Kidney epithelial cell (primary cell): ENCODE measurements around the gene SMAD3. TPM values are rescaled to one million over a fixed set of nuclear protein-coding genes. Genes with fewer than 3 reads are reported as not detected.

Source experiments
- DNase-seq: peaks from one replicate; pipeline ENCODE4 v3.0.0-alpha.2; 2010; ENCODE audit warnings: low read depth
- H3K27me3 ChIP-seq: 2 replicates; pipeline ENCODE4 v1.6.0; 2011; ENCODE audit warnings: low read length; ENCODE audit not compliant: control insufficient read depth, insufficient read depth
- H3K36me3 ChIP-seq: 2 replicates; pipeline ENCODE4 v1.5.1; 2011; ENCODE audit warnings: low read length; ENCODE audit not compliant: control insufficient read depth, insufficient read depth
- H3K4me3 ChIP-seq: 2 replicates; pipeline ENCODE4 v1.5.1; 2011; ENCODE audit warnings: low read depth, mild to moderate bottlenecking, control low read depth, low read length
- total RNA-seq: library from RNA; depleted of rRNA; stranded (reverse); fragments of >200 nt; gene quantifications from 2 replicates; pipeline ENCODE4 v1.2.3, GENCODE V29; 2015
- TF ChIP-seq, protein P1 (sequence below): IDR thresholded peaks from 2 replicates; pipeline ENCODE4 v1.5.1; 2011; ENCODE audit warnings: mild to moderate bottlenecking, moderate library complexity, low read length, control low read depth, inconsistent platforms; ENCODE audit not compliant: insufficient read depth, poor library complexity, severe bottlenecking

SMAD3 gene
- total RNA-seq, 1 donor from 2014 or later, result 34.8 TPM

DNA sequence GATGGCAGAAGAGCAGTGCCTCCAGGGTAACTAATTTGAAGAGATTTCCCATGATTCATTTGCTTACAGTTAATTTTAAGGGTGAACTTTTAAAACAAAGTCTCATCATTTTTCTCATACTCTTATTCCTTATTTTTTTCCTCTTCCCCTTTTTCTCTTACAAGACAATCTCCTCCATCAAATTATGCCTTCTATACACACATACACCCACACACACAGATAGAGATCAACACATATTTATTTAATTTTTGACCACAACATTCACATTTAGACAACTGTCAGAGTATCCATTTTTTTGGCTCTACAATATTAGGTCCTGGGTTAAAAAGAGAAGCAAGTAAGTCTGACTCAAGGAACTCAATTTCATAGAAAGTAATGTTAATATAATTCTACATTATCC is 151.5 kb downstream of the SMAD3 start:
- TF ChIP-seq, protein P1, sequence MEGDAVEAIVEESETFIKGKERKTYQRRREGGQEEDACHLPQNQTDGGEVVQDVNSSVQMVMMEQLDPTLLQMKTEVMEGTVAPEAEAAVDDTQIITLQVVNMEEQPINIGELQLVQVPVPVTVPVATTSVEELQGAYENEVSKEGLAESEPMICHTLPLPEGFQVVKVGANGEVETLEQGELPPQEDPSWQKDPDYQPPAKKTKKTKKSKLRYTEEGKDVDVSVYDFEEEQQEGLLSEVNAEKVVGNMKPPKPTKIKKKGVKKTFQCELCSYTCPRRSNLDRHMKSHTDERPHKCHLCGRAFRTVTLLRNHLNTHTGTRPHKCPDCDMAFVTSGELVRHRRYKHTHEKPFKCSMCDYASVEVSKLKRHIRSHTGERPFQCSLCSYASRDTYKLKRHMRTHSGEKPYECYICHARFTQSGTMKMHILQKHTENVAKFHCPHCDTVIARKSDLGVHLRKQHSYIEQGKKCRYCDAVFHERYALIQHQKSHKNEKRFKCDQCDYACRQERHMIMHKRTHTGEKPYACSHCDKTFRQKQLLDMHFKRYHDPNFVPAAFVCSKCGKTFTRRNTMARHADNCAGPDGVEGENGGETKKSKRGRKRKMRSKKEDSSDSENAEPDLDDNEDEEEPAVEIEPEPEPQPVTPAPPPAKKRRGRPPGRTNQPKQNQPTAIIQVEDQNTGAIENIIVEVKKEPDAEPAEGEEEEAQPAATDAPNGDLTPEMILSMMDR, result no peak
- DNase-seq, result no peak
- Histone ChIP-seq H3K36me3 (no peaks in the 10 kb centered on the region), H3K4me3 (no peak overlapping the region), H3K27me3 (no peaks in the 10 kb centered on the region)

DNA sequence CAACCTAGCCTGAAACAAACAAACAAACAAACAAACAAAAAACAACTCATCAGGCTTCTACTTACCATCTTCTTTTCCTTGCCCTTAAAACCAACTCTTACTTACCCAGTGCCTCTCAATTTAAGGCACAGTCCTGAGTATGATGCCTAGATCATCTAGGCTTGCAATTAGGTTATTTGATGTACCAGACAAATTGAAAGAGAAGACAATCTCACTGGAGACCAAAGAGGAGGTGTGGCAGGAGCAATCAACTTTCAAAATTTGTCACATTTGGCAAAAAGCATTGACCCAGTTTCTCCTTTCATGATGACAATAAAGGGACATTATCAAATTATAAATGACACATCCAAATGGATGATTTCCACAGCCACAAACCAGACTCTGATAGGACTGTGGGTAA is 153.0 kb downstream of the SMAD3 start:
- no peaks in the 10 kb centered on the region for H3K36me3 ChIP-seq
- no peak for DNase-seq
- TF ChIP-seq, protein P1, result no peak
- H3K4me3 ChIP-seq, result no peak overlapping the region
- H3K27me3 ChIP-seq, result no peaks in the 10 kb centered on the region

DNA sequence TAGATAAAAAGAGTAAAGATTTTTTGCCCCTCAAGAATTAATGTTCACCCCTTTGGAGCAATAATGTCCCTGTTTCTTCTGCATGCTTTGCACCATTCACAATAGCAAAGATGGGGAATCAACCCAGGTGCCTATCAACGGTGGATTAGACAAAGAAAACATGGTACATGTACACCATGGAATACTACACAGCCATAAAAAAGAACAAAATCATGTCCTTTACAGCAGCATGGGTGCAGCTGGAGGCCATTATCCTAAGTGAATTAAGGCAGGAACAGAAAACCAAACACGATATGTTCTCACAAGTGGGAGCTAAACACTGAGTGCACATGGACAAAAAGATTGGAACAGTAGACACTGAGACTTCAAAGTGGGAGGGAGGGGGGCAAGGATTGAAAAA is 153.9 kb downstream of the SMAD3 start:
- Histone ChIP-seq H3K36me3 (no peaks in the 10 kb centered on the region), H3K4me3 (no peak overlapping the region), H3K27me3 (no peaks in the 10 kb centered on the region)
- TF ChIP-seq, protein P1, result no peak
- no peak for DNase-seq

DNA sequence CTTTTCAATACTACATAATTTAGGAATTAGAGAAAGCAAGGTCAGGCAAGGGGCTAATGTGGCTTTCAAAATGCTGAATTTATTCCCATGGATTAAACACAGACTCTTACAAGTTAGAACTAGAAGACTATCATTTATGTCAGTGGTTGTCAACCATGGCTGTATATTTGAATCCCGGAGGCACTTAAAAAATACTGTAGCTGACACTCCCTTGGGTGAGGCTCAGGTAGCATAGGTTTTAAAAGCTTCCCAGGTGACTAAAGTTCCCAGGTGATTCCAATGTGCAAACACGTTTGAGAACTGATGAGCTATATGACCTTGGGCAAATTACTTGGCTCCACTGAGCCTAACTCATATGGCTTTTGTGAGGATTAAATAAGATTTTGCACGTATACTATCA is 159.5 kb downstream of the SMAD3 start:
- H3K4me3 ChIP-seq, result no peak overlapping the region
- H3K36me3 ChIP-seq, result no peaks in the 10 kb centered on the region
- TF ChIP-seq, protein P1, result no peak
- DNase-seq, result no peak
- no peaks in the 10 kb centered on the region for H3K27me3 ChIP-seq

DNA sequence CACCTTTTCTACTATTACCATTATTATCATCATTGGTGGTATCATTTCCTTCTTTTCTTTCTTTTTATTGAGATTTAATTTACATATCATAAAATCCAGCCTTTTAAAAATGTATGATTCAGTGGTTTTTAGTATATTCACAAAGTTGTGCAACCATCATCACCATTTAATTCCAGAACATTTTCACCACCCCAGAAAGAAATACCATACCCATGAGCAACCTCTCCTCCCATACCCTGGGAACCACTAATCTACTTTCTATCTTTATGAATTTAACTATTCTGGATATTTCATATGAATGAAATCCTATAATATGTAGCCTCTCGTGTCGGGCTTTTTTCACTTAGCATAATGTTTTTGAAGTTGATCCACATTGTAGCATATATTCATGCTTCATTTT is 159.9 kb downstream of the SMAD3 start:
- DNase-seq, result no peak
- Histone ChIP-seq H3K27me3 (no peaks in the 10 kb centered on the region), H3K36me3 (no peaks in the 10 kb centered on the region), H3K4me3 (no peak overlapping the region)
- TF ChIP-seq, protein P1, result no peak

DNA sequence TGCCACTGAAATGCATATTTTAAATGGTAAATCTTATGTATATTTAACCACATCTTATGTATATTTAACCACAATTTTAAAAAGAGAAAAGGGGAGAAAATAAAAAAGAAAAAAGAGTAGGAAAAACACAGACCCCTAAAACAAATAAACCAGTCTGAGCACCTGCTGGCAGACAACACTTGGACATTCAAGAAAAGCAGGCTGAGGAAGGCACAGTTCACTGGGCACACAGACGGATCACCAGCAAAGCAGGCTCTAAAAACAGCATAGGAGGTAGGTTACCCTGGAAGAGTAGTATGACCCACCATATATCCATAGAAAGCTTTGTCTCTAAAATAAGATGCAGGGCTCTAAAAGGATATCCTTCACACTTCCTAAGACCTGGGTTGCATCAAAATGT is 162.0 kb downstream of the SMAD3 start:
- Histone ChIP-seq H3K27me3 (no peaks in the 10 kb centered on the region), H3K36me3 (no peaks in the 10 kb centered on the region), H3K4me3 (no peak overlapping the region)
- no peak for DNase-seq
- TF ChIP-seq, protein P1, result no peak
